Caco-2 (cell line): ENCODE results near the gene MS4A8. TPM values are rescaled to one million over a fixed set of nuclear protein-coding genes. Genes with fewer than 3 reads are reported as not detected.

Source experiments
- BruUV-seq: library from RNA; stranded (reverse); fragments of 400-500 nt; replicated peaks from 2 replicates; lab custom pipeline; 2021; lab: Mats Ljungman, UMichigan
- CTCF ChIA-PET: fragments of 300-600 bp; sonication (Branson Sonifier 250); formaldehyde crosslinking; loops from one replicate; lab custom pipeline; 2022; ENCODE audit warnings: antibody characterized with exemption; lab: Charles Lee
- POLR2A ChIA-PET: fragments of 300-600 bp; sonication (Branson Sonifier 250); formaldehyde crosslinking; loops from one replicate; lab custom pipeline; 2022; ENCODE audit warnings: antibody characterized with exemption; lab: Charles Lee
- DNase-seq, 2 experiments: peaks; one replicate each; pipeline versions ENCODE4 v3.0.0 to v3.0.0-alpha.2; 2020 to 2022
- H3K27me3 ChIP-seq: replicated peaks from 2 replicates; pipeline ENCODE4 v1.6.0; 2011; ENCODE audit warnings: low read length; ENCODE audit not compliant: control insufficient read depth, insufficient read depth
- H3K36me3 ChIP-seq: 2 replicates; pipeline ENCODE4 v1.5.1; 2011; ENCODE audit warnings: low read length; ENCODE audit not compliant: control insufficient read depth, insufficient read depth
- H3K4me1 ChIP-seq: fragments of 250-450 bp; sonication (Bioruptor Pico); 2 replicates; pipeline ENCODE4 v1.5.1; 2020; ENCODE audit warnings: mild to moderate bottlenecking
- H3K4me3 ChIP-seq: 2 replicates; pipeline ENCODE4 v1.5.1; 2011; ENCODE audit warnings: low read depth, mild to moderate bottlenecking, control low read depth, low read length
- H3K9me3 ChIP-seq: fragments of 250-450 bp; sonication (Bioruptor Pico); 2 replicates; pipeline ENCODE4 v1.5.1; 2020; ENCODE audit warnings: mild to moderate bottlenecking, moderate library complexity
- H3K27ac Mint-ChIP-seq: one replicate; pipeline ENCODE4 v1.8.0; 2022; ENCODE audit warnings: mixed read lengths; ENCODE audit not compliant: unreplicated experiment
- H3K27me3 Mint-ChIP-seq: one replicate; pipeline ENCODE4 v1.8.0; 2022; ENCODE audit warnings: mixed read lengths; ENCODE audit not compliant: insufficient read depth, unreplicated experiment
- H3K36me3 Mint-ChIP-seq: one replicate; pipeline ENCODE4 v1.8.0; 2022; ENCODE audit warnings: mild to moderate bottlenecking, mixed read lengths; ENCODE audit not compliant: insufficient read depth, unreplicated experiment
- H3K4me1 Mint-ChIP-seq: one replicate; pipeline ENCODE4 v1.8.0; 2022; ENCODE audit warnings: low read depth, mixed read lengths; ENCODE audit not compliant: unreplicated experiment
- H3K4me3 Mint-ChIP-seq: one replicate; pipeline ENCODE4 v1.8.0; 2022; ENCODE audit warnings: mild to moderate bottlenecking, moderate library complexity, mixed read lengths; ENCODE audit not compliant: unreplicated experiment
- H3K9me3 Mint-ChIP-seq: one replicate; pipeline ENCODE4 v1.8.0; 2022; ENCODE audit warnings: mixed read lengths; ENCODE audit not compliant: unreplicated experiment
- CTCF ChIP-seq, 2 experiments: fragments of 200-600 bp in 1 of 2; IDR thresholded peaks; 1 replicate in 1 of 2; 2 replicates in 1 of 2; pipeline versions ENCODE4 v1.5.1 to v1.8.0; 2011 to 2022; ENCODE audit warnings: antibody characterized with exemption in 1 of 2, control low read depth in 1 of 2, inconsistent platforms in 1 of 2, low read depth in 1 of 2, low read length in 1 of 2, mild to moderate bottlenecking in 1 of 2, moderate library complexity in 1 of 2; ENCODE audit not compliant: insufficient read depth in 1 of 2, severe bottlenecking in 1 of 2, unreplicated experiment in 1 of 2
- intact Hi-C: fragments of 100-400 bp; cut with micrococcal nuclease; formaldehyde crosslinking; loops from one replicate; pipeline ENCODE4 v1.10.0; 2022; ENCODE audit not compliant: unreplicated experiment
- total RNA-seq: library from RNA; stranded (reverse); gene quantifications from 2 replicates; pipeline ENCODE4 v1.2.3, GENCODE V29; 2022

Gene MS4A8
- total RNA-seq, 1 experiment from 2014 or later, result not detected

- no peak for DNase-seq
- Histone ChIP-seq H3K27me3 (no peaks in the 10 kb centered on the region), H3K36me3 (no peaks in the 10 kb centered on the region), H3K4me3 (no peak overlapping the region), H3K4me1 (no peaks in the 10 kb centered on the region), H3K9me3 (0 out of 2 replicates have a peak, but pooled peaks cover 4% of the 10 kb centered on the region)
- Mint-ChIP-seq H3K27me3 (no peaks in the 10 kb centered on the region), H3K4me3 (no peak overlapping the region), H3K36me3 (no peaks in the 10 kb centered on the region), H3K9me3 (no peaks in the 10 kb centered on the region), H3K27ac (no peak overlapping the region), H3K4me1 (no peaks in the 10 kb centered on the region)
- no TSS peak for BruUV-seq
- intact Hi-C loops, result no loop called here
- POLR2A ChIA-PET, result no interaction called here
- no peak for TF ChIP-seq CTCF (IDR thresholded peaks at IDR 0.05; ENCODE audit: insufficient read depth in 1 of 2, low read depth in 1 of 2, low read length in 1 of 2, severe bottlenecking in 1 of 2, unreplicated experiment in 1 of 2)
- CTCF ChIA-PET, result no interaction called here
These were observed 32.2 kb downstream of the MS4A8 start for GRCh38 chr11:60731586-60731985.

GRCh38 chr11:60734279-60734678 is 34.9 kb downstream of the MS4A8 start:
- Histone ChIP-seq H3K4me1 (no peaks in the 10 kb centered on the region), H3K9me3 (no peaks in the 10 kb centered on the region), H3K27me3 (no peaks in the 10 kb centered on the region), H3K4me3 (no peak overlapping the region), H3K36me3 (no peaks in the 10 kb centered on the region)
- ChIA-PET POLR2A (no interaction called here), CTCF (no interaction called here)
- intact Hi-C loops, result no loop called here
- BruUV-seq, result no TSS peak
- TF ChIP-seq CTCF (IDR thresholded peaks at IDR 0.05; ENCODE audit: insufficient read depth in 1 of 2, low read depth in 1 of 2, low read length in 1 of 2, severe bottlenecking in 1 of 2, unreplicated experiment in 1 of 2), result no peak
- DNase-seq, result no peak
- H3K4me3 Mint-ChIP-seq, result no peak overlapping the region
- no peaks in the 10 kb centered on the region for H3K9me3 Mint-ChIP-seq
- H3K27ac Mint-ChIP-seq, result no peak overlapping the region
- no peaks in the 10 kb centered on the region for H3K36me3 Mint-ChIP-seq
- no peaks in the 10 kb centered on the region for H3K27me3 Mint-ChIP-seq
- no peaks in the 10 kb centered on the region for H3K4me1 Mint-ChIP-seq

- H3K9me3 ChIP-seq, result peaks cover 22% of the 10 kb centered on the region; the same call in 1 of the 2 replicates
- Mint-ChIP-seq H3K4me1 (peaks cover 5% of the 10 kb centered on the region), H3K36me3 (no peaks in the 10 kb centered on the region), H3K9me3 (peaks cover 18% of the 10 kb centered on the region), H3K4me3 (no peak overlapping the region), H3K27me3 (no peaks in the 10 kb centered on the region), H3K27ac (no peak overlapping the region)
- DNase-seq, result no peak
- intact Hi-C loops, result no loop called here
- no TSS peak for BruUV-seq
- H3K4me3 ChIP-seq, result no peak overlapping the region
- ChIA-PET CTCF (no interaction called here), POLR2A (no interaction called here)
- no peaks in the 10 kb centered on the region for H3K27me3 ChIP-seq
- H3K36me3 ChIP-seq, result no peaks in the 10 kb centered on the region
- peaks cover 23% of the 10 kb centered on the region; the same call in 1 of the 2 replicates for H3K4me1 ChIP-seq
- TF ChIP-seq CTCF (IDR thresholded peaks at IDR 0.05; ENCODE audit: insufficient read depth in 1 of 2, low read depth in 1 of 2, low read length in 1 of 2, severe bottlenecking in 1 of 2, unreplicated experiment in 1 of 2), result peak in 1 of 2 experiments; percentile 28
These were observed 39.7 kb downstream of the MS4A8 start for GRCh38 chr11:60739114-60739513.
